Urothelium cell line (cell line): ENCODE measurements around the gene TBX1.
A peak's percentile ranks its signal among the peaks of the same experiment; 100 is the strongest.

Experiments
- DNase-seq: peaks from one replicate; pipeline ENCODE4 v3.0.0; 2011; ENCODE audit warnings: low spot score, mixed read lengths
- FAIRE-seq: peaks from 2 replicates; lab custom pipeline; 2011; peaks lifted over from hg19 to GRCh38; lab: Jason Lieb, UNC

TBX1 gene

GRCh38 chr22:19808873-19809478 lies 48.4 kb downstream of the TBX1 start:
- FAIRE-seq: no peak
- no peak for DNase-seq

DNA sequence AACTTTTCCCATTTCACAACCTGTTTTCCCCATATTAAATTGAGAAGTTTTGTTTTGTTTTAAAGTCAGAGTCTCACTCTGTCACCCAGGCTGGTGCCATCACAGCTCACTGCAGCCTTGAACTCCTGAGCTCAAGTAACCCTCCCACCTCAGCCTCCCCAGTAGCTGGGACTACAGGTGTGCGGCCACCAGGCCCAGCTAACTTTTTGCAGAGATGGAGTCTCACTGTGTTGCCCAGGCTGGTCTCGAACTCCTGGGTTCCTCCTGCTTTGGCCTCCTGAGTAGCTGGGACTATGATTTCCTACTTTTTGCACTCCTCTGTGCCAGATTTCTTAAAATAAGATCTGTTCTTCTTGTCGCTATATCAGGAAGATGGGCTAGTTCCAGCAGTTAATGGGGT lies 49.2 kb downstream of the TBX1 start:
- no peak for FAIRE-seq
- DNase-seq: no peak

- DNase-seq: peak; percentile 72
- peak; percentile 27 for FAIRE-seq
These were observed 50.0 kb downstream of the TBX1 start for GRCh38 chr22:19810381-19811201.

- DNase-seq: no peak
- FAIRE-seq: peak; percentile 30
These were observed 50.6 kb downstream of the TBX1 start for GRCh38 chr22:19811211-19811621.

GRCh38 chr22:19811811-19812771 lies 51.5 kb downstream of the TBX1 start:
- peak; percentile 59 for FAIRE-seq

DNA sequence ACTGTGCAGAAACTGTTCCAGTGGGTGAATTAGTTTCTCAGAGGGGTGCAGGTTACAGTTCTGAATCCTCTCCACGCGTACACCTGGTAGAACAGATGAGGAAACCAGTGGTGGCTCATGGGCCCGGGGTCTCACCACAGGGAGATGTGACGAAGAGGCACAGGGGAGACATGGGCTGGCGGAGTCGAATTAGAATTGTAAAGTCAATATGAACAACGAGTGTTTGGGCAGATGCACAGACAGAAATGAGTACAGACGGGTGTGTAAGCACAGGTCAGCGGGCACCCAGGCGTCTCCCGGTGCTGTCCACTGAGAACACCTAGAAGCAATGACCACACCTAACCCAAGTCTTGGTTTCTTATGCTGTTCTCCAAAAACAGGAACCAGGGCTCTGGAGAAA lies 52.3 kb downstream of the TBX1 start:
- FAIRE-seq (no peak), DNase-seq (no peak)

More at GRCh38 chr22:19811811-19812771, 51.5 kb downstream of the TBX1 start:
- no peak for DNase-seq

- FAIRE-seq: peak; percentile 35
- DNase-seq: no peak
These were observed 53.9 kb downstream of the TBX1 start for GRCh38 chr22:19814428-19814827.

DNA sequence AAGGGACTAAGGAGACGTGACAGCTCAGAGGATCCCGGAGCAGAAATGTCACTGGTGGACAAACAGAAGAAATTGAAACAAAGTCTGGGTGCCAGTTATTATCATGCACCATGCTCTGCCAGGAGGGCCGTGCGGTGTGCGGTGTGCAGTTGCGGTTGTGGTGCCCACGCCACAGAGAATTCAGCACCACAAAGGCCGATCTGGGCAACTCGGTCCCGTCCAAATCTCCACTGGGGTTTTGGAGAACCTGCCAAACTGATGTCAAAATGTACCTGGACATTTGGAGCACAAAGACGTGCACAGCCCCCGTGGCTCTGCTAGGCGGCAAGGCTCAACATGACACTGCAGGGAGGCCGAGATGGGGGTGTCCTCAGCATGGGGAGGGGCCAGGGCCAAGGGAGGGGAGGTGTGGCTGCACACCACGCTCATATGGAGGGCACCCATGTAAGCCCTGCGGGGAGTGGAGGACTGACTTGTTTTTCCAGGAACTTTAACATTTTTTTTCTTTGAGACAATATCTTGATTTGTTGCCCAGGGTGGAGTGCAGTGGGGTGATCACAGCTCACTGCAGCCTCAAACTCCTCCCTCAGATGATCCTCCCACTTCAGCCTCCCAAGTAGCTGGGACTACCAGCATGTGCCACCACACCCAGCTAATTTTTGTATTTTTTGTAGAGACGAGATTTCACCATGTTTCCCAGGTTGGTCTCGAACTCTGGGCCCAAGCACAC lies 54.7 kb downstream of the TBX1 start:
- DNase-seq (no peak), FAIRE-seq (peak; percentile 42)

DNA sequence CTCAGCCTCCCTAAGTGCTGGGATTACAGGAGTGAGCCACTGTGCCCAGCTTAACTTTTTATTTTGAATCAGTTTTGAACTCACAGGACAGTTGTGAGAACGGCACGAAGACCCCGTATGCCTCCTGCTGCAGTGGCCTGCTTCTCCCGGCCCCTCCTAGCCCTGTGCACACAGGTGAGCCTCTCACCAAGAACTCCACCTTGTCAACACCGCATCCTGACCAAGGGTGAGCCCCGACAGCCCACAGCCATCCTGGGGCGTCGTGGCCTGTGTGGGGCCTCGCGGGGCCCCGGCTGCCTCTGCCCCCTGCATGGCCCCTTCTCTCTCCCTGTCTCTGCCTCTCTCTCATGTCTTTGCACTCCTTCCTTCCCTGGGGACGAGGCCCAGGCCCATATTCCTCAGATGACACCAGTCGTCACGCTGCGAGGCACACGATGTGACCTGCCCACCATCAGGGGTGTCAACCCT lies 55.3 kb downstream of the TBX1 start:
- DNase-seq (no peak), FAIRE-seq (peak; percentile 58)

DNA sequence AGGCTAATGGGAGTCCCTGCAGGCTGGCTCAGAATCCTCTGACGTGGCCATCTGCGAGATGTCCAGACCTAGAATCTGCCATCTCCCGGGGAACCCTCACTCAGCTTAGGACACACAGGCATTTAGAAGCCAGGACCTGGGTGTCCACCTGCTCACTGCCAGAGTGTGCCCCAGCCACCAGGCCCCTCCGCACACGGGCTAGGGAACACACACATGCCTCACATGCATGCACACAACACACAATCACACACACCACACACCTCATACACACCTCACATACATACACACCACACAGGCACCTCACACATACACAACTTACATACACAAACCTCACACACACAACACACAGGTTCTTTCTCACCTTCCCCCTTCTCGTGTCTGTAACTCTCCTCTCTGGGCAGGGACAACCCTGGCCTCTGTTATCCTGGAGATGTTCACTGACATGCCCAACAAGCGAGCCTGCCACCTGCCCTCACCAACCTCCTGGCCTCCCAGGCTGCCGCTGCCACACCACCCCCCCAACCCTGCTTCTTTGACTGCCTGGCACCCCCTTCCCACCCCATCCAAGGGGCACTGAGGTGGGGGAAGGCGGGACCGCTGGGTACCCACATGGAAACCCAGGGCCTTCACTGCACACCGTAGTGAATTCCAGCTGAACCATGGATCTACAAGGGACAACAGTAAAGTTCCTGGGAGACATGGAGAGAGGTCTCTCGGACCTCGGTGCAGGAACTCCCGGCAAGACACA lies 56.0 kb downstream of the TBX1 start:
- peak; percentile 90 for FAIRE-seq
- DNase-seq: no peak
